Panc1 (cell line): Measurements from ENCODE around the gene KCNMA1. TPM values are rescaled to one million over a fixed set of nuclear protein-coding genes. Genes with fewer than 3 reads are reported as not detected.
A peak's percentile ranks its signal among the peaks of the same experiment; 100 is the strongest.

Source experiments
- ATAC-seq: fragments of 200-7000 bp; cut with Tn5 transposase; 2 replicates; pipeline ENCODE4 v1.9.1; 2020; ENCODE audit warnings: mild to moderate bottlenecking, moderate library complexity
- BruUV-seq: library from RNA; stranded (reverse); fragments of 400-500 nt; replicated peaks from 2 replicates; lab custom pipeline; 2021; lab: Mats Ljungman, UMichigan
- CTCF ChIA-PET: fragments of 300-600 bp; sonication (Branson Sonifier 250); formaldehyde crosslinking; loops from one replicate; lab custom pipeline; 2022; ENCODE audit warnings: antibody characterized with exemption; lab: Charles Lee
- POLR2A ChIA-PET: fragments of 300-600 bp; sonication (Branson Sonifier 250); formaldehyde crosslinking; loops from one replicate; lab custom pipeline; 2022; ENCODE audit warnings: antibody characterized with exemption; lab: Charles Lee
- DNase-seq: peaks from one replicate; pipeline ENCODE4 v3.0.0-alpha.2; 2010; ENCODE audit warnings: low read depth, low spot score
- H3K27ac ChIP-seq: 2 replicates; pipeline ENCODE4 v1.5.1; 2011; ENCODE audit warnings: mild to moderate bottlenecking, low read length, inconsistent platforms
- H3K27me3 ChIP-seq: fragments of 200-500 bp; sonication (Bioruptor generic); 2 replicates; pipeline ENCODE4 v1.6.0; 2014; ENCODE audit warnings: low read length, inconsistent platforms; ENCODE audit not compliant: control insufficient read depth, insufficient read depth
- H3K36me3 ChIP-seq: fragments of 200-500 bp; sonication (Bioruptor generic); 2 replicates; pipeline ENCODE4 v1.5.1; 2014; ENCODE audit warnings: inconsistent platforms, mild to moderate bottlenecking, low read length, moderate library complexity; ENCODE audit not compliant: control insufficient read depth, insufficient read depth
- H3K4me1 ChIP-seq: 2 replicates; pipeline ENCODE4 v1.5.1; 2011; ENCODE audit warnings: inconsistent platforms, mild to moderate bottlenecking, low read length, moderate library complexity; ENCODE audit not compliant: control insufficient read depth, insufficient read depth
- H3K4me3 ChIP-seq, 2 experiments: 2 replicates each; pipeline ENCODE4 v1.5.1; 2011 to 2012; ENCODE audit warnings: low read depth in 2 of 2, low read length in 2 of 2, mild to moderate bottlenecking in 2 of 2, inconsistent platforms in 1 of 2, moderate library complexity in 1 of 2
- H3K9me3 ChIP-seq: fragments of 200-500 bp; sonication (Bioruptor generic); 2 replicates; pipeline ENCODE4 v1.5.1; 2014; ENCODE audit warnings: low read depth, mild to moderate bottlenecking, inconsistent platforms, low read length, moderate library complexity; ENCODE audit not compliant: control insufficient read depth, insufficient read depth
- CTCF ChIP-seq: fragments of 450-650 bp; IDR thresholded peaks from 2 replicates; pipeline ENCODE4 v1.5.1; 2017; ENCODE audit warnings: mild to moderate bottlenecking
- POLR2AphosphoS5 ChIP-seq: IDR thresholded peaks from 2 replicates; pipeline ENCODE4 v1.6.1; 2012; ENCODE audit warnings: mild to moderate bottlenecking, low read depth, low read length, moderate library complexity
- REST ChIP-seq, 2 experiments: IDR thresholded peaks; 2 replicates each; pipeline ENCODE4 v1.6.1; 2011 to 2012; ENCODE audit warnings: low read depth in 2 of 2, control low read depth in 1 of 2, low read length in 1 of 2, mild to moderate bottlenecking in 1 of 2, moderate library complexity in 1 of 2; ENCODE audit not compliant: insufficient read depth in 1 of 2
- SIN3A ChIP-seq: IDR thresholded peaks from 2 replicates; pipeline ENCODE4 v1.6.1; 2012; ENCODE audit warnings: low read depth, mild to moderate bottlenecking, low read length, moderate library complexity, borderline replicate concordance; ENCODE audit not compliant: insufficient read depth
- TCF7L2 ChIP-seq: IDR thresholded peaks from 2 replicates; pipeline ENCODE4 v1.6.1; 2011; ENCODE audit warnings: mild to moderate bottlenecking, low read depth, low read length, inconsistent platforms
- in situ Hi-C: cut with HindIII; loops from 2 replicates; pipeline ENCODE4 v1.10.0; 2016; ENCODE audit warnings: low sequenced_read_pairs, low pct_unique_long_range_greater_than_20kb
- intact Hi-C: fragments of 100-400 bp; cut with micrococcal nuclease; formaldehyde crosslinking; loops from one replicate; pipeline ENCODE4 v1.10.0; 2022; ENCODE audit not compliant: unreplicated experiment
- total RNA-seq: library from RNA; stranded (reverse); gene quantifications from one replicate; pipeline ENCODE4 v1.2.1, GENCODE V29; 2021; ENCODE audit not compliant: unreplicated experiment

Gene KCNMA1
- total RNA-seq, 1 experiment from 2014 or later, result 91.9 TPM

- in situ Hi-C loops, result no loop called here
- ChIA-PET CTCF (no interaction called here), POLR2A (no interaction called here)
- ATAC-seq (no peak), DNase-seq (no peak)
- no peaks in the 10 kb centered on the region; the same call in 1 of the 2 replicates for H3K4me1 ChIP-seq
- H3K27ac ChIP-seq, result no peak overlapping the region
- no peaks in the 10 kb centered on the region for H3K27me3 ChIP-seq
- H3K9me3 ChIP-seq, result peaks cover 20% of the 10 kb centered on the region; the same call in 1 of the 2 replicates
- no peaks in the 10 kb centered on the region for H3K36me3 ChIP-seq
- H3K4me3 ChIP-seq, result no peak overlapping the region
- BruUV-seq, result no TSS peak
- intact Hi-C loops, result no loop called here
- TF ChIP-seq SIN3A (no peak), POLR2AphosphoS5 (no peak), TCF7L2 (no peak), REST (IDR thresholded peaks at IDR 0.05; ENCODE audit: insufficient read depth in 1 of 2, low read depth in 2 of 2, low read length in 1 of 2) (no peak), CTCF (no peak)
Observed at GRCh38 chr10:77547307-77548050, 90.1 kb downstream of the KCNMA1 start.

GRCh38 chr10:77546042-77546441, 91.6 kb downstream of the KCNMA1 start:
- peak overlapping the region; percentile 40; the same call in 1 of the 2 replicates for H3K27ac ChIP-seq
- no peak overlapping the region for H3K4me3 ChIP-seq
- H3K27me3 ChIP-seq, result no peaks in the 10 kb centered on the region
- TF ChIP-seq TCF7L2, result no peak
- TF ChIP-seq REST (IDR thresholded peaks at IDR 0.05; ENCODE audit: insufficient read depth in 1 of 2, low read depth in 2 of 2, low read length in 1 of 2), result no peak
- TF ChIP-seq POLR2AphosphoS5, result no peak
- no peak for TF ChIP-seq CTCF
- TF ChIP-seq SIN3A, result no peak
- no TSS peak for BruUV-seq
- intact Hi-C loops, result no loop called here
- no peak for DNase-seq
- in situ Hi-C loops, result no loop called here
- H3K36me3 ChIP-seq, result no peaks in the 10 kb centered on the region
- peaks cover 31% of the 10 kb centered on the region; the same call in 1 of the 2 replicates for H3K9me3 ChIP-seq
- POLR2A ChIA-PET, result no interaction called here
- peak; percentile 54; the same call in 1 of the 2 replicates for ATAC-seq
- CTCF ChIA-PET, result interaction anchor here (0.6 kb wide), 1 partner anchor 11 kb away, joined by 4 read pairs; no protein-coding TSS in a partner anchor
- H3K4me1 ChIP-seq, result no peaks in the 10 kb centered on the region; the same call in 1 of the 2 replicates
